ENCODE results near the gene SOBP.

Gene SOBP

GRCh38 chr6:107645740-107646139, 155.8 kb downstream of the SOBP start:
- DNase-seq, result no peak

- no peak for DNase-seq
These were observed 156.3 kb downstream of the SOBP start for GRCh38 chr6:107646176-107646575.

- no peak for DNase-seq
These were observed 157.0 kb downstream of the SOBP start for GRCh38 chr6:107646776-107647438.

GRCh38 chr6:107647439-107647948, 157.6 kb downstream of the SOBP start:
- DNase-seq, result no peak

GRCh38 chr6:107648983-107649382, 159.1 kb downstream of the SOBP start:
- no peak for DNase-seq

- DNase-seq, result no peak
These were observed 162.7 kb downstream of the SOBP start for GRCh38 chr6:107652526-107653182.

- DNase-seq, result no peak
These were observed 163.3 kb downstream of the SOBP start for GRCh38 chr6:107653183-107653580.

GRCh38 chr6:107653861-107654394, 164.0 kb downstream of the SOBP start:
- DNase-seq, result no peak

GRCh38 chr6:107654764-107655163, 164.8 kb downstream of the SOBP start:
- DNase-seq, result no peak

GRCh38 chr6:107655245-107655644, 165.3 kb downstream of the SOBP start:
- DNase-seq, result no peak

GRCh38 chr6:107655864-107656263, 165.9 kb downstream of the SOBP start:
- DNase-seq, result no peak

- no peak for DNase-seq
These were observed 166.5 kb downstream of the SOBP start for GRCh38 chr6:107656401-107656800.

GRCh38 chr6:107656883-107657282, 167.0 kb downstream of the SOBP start:
- no peak for DNase-seq

- no peak for DNase-seq
These were observed 167.4 kb downstream of the SOBP start for GRCh38 chr6:107657373-107657754.

GRCh38 chr6:107657755-107658461, 168.0 kb downstream of the SOBP start:
- DNase-seq, result peak; percentile 32

- DNase-seq, result no peak
These were observed 169.3 kb downstream of the SOBP start for GRCh38 chr6:107658920-107659865.

- no peak for DNase-seq
These were observed 170.9 kb downstream of the SOBP start for GRCh38 chr6:107660839-107661238.

GRCh38 chr6:107661291-107661690, 171.4 kb downstream of the SOBP start:
- DNase-seq, result no peak

- DNase-seq, result no peak
These were observed 172.4 kb downstream of the SOBP start for GRCh38 chr6:107662333-107662732.

- no peak for DNase-seq
These were observed 173.4 kb downstream of the SOBP start for GRCh38 chr6:107663308-107663707.

GRCh38 chr6:107665382-107665781, 175.5 kb downstream of the SOBP start:
- DNase-seq, result no peak
